Activated T-helper 17 cell treated with anti-CD3 and anti-CD28 coated beads, Interleukin-2, amount 50 U/mL, for 72 hours (primary cell): ENCODE measurements around the gene IFITM2. TPM values are rescaled to one million over a fixed set of nuclear protein-coding genes. Genes with fewer than 3 reads are reported as not detected.

Experiments used
- ATAC-seq: fragments of 150-1000 bp; cut with Tn5 transposase; replicated peaks from 2 replicates; pipeline ENCODE4 v1.10.0; 2021; ENCODE audit warnings: mild to moderate bottlenecking, moderate library complexity
- H3K27ac Mint-ChIP-seq: one replicate; pipeline ENCODE4 v1.8.0; 2022; ENCODE audit warnings: mixed read lengths
- H3K27me3 Mint-ChIP-seq: one replicate; pipeline ENCODE4 v1.8.0; 2022; ENCODE audit warnings: mixed read lengths
- H3K36me3 Mint-ChIP-seq: one replicate; pipeline ENCODE4 v1.8.0; 2022; ENCODE audit warnings: low read depth, mild to moderate bottlenecking, mixed read lengths
- H3K4me1 Mint-ChIP-seq: one replicate; pipeline ENCODE4 v1.8.0; 2022; ENCODE audit warnings: mixed read lengths
- H3K4me3 Mint-ChIP-seq: one replicate; pipeline ENCODE4 v1.8.0; 2022; ENCODE audit warnings: mild to moderate bottlenecking, mixed read lengths
- H3K9me3 Mint-ChIP-seq: one replicate; pipeline ENCODE4 v1.8.0; 2022; ENCODE audit warnings: mixed read lengths
- total RNA-seq, 2 donors: library from RNA; stranded (reverse); gene quantifications; one replicate each; pipeline ENCODE4 v1.2.3, GENCODE V29; 2022

IFITM2 gene
- total RNA-seq, 2 donors from 2014 or later = 187 to 261 TPM

- no peak for ATAC-seq
- Mint-ChIP-seq H3K4me1 (peaks cover 30% of the 10 kb centered on the region), H3K27ac (peak within 1 kb of the TSS; percentile 20), H3K36me3 (peaks cover 25% of the 10 kb centered on the region), H3K27me3 (peaks cover 5% of the 10 kb centered on the region), H3K4me3 (peak within 1 kb of the TSS; percentile 70), H3K9me3 (peaks cover 4% of the 10 kb centered on the region)
Measured at GRCh38 chr11:278001-278951, 29.3 kb upstream of the IFITM2 start, which contains the start of gene NLRP6. NLRP6 (plus strand) TSS chr11:278407; CDS start chr11:278570, 163 bp downstream.

- peaks cover 25% of the 10 kb centered on the region for H3K36me3 Mint-ChIP-seq
- peak; percentile 20 for ATAC-seq
- peaks cover 5% of the 10 kb centered on the region for H3K27me3 Mint-ChIP-seq
- H3K27ac Mint-ChIP-seq = no peak overlapping the region
- H3K4me1 Mint-ChIP-seq = peaks cover 30% of the 10 kb centered on the region
- peak overlapping the region; percentile 71 for H3K4me3 Mint-ChIP-seq
- peaks cover 4% of the 10 kb centered on the region for H3K9me3 Mint-ChIP-seq
Measured at GRCh38 chr11:279040-279965, 28.3 kb upstream of the IFITM2 start.

- H3K9me3 Mint-ChIP-seq = peaks cover 4% of the 10 kb centered on the region
- peaks cover 30% of the 10 kb centered on the region for H3K4me1 Mint-ChIP-seq
- no peak overlapping the region for H3K27ac Mint-ChIP-seq
- peaks cover 25% of the 10 kb centered on the region for H3K36me3 Mint-ChIP-seq
- peaks cover 5% of the 10 kb centered on the region for H3K27me3 Mint-ChIP-seq
- peak; percentile 57 for ATAC-seq
- peak overlapping the region; percentile 71 for H3K4me3 Mint-ChIP-seq
Measured at GRCh38 chr11:279966-280705, 27.5 kb upstream of the IFITM2 start.

GRCh38 chr11:280706-281485, 26.7 kb upstream of the IFITM2 start:
- Mint-ChIP-seq H3K36me3 (peaks cover 25% of the 10 kb centered on the region), H3K27me3 (peaks cover 5% of the 10 kb centered on the region), H3K4me3 (peak overlapping the region; percentile 71), H3K4me1 (peaks cover 31% of the 10 kb centered on the region), H3K9me3 (peaks cover 4% of the 10 kb centered on the region), H3K27ac (no peak overlapping the region)
- ATAC-seq = peak; percentile 43

GRCh38 chr11:281486-282161, 26.0 kb upstream of the IFITM2 start:
- Mint-ChIP-seq H3K27me3 (peaks cover 5% of the 10 kb centered on the region), H3K9me3 (peaks cover 4% of the 10 kb centered on the region), H3K4me3 (peak overlapping the region; percentile 71), H3K27ac (no peak overlapping the region), H3K4me1 (peaks cover 35% of the 10 kb centered on the region), H3K36me3 (peaks cover 25% of the 10 kb centered on the region)
- no peak for ATAC-seq

GRCh38 chr11:282171-282570, 25.4 kb upstream of the IFITM2 start:
- no peak overlapping the region for H3K27ac Mint-ChIP-seq
- H3K9me3 Mint-ChIP-seq = peaks cover 4% of the 10 kb centered on the region
- H3K27me3 Mint-ChIP-seq = peaks cover 5% of the 10 kb centered on the region
- peaks cover 31% of the 10 kb centered on the region for H3K36me3 Mint-ChIP-seq
- peak overlapping the region; percentile 71 for H3K4me3 Mint-ChIP-seq
- H3K4me1 Mint-ChIP-seq = peaks cover 36% of the 10 kb centered on the region
- no peak for ATAC-seq

- peaks cover 32% of the 10 kb centered on the region for H3K4me1 Mint-ChIP-seq
- H3K27ac Mint-ChIP-seq = no peak overlapping the region
Measured at GRCh38 chr11:282630-283360, 24.8 kb upstream of the IFITM2 start.

GRCh38 chr11:283405-284104, 24.1 kb upstream of the IFITM2 start:
- Mint-ChIP-seq H3K27ac (no peak overlapping the region), H3K4me3 (peak overlapping the region; percentile 71), H3K9me3 (no peaks in the 10 kb centered on the region), H3K36me3 (peaks cover 40% of the 10 kb centered on the region), H3K4me1 (peaks cover 28% of the 10 kb centered on the region), H3K27me3 (peaks cover 5% of the 10 kb centered on the region)
- ATAC-seq = no peak

More at GRCh38 chr11:282630-283360, 24.8 kb upstream of the IFITM2 start:
- no peak for ATAC-seq
- peaks cover 36% of the 10 kb centered on the region for H3K36me3 Mint-ChIP-seq
- H3K4me3 Mint-ChIP-seq = peak overlapping the region; percentile 71
- H3K27me3 Mint-ChIP-seq = peaks cover 5% of the 10 kb centered on the region
- no peaks in the 10 kb centered on the region for H3K9me3 Mint-ChIP-seq

- Mint-ChIP-seq H3K4me1 (peaks cover 25% of the 10 kb centered on the region), H3K27ac (no peak overlapping the region), H3K4me3 (no peak overlapping the region), H3K36me3 (peaks cover 36% of the 10 kb centered on the region), H3K27me3 (peaks cover 5% of the 10 kb centered on the region), H3K9me3 (no peaks in the 10 kb centered on the region)
- ATAC-seq = no peak
Measured at GRCh38 chr11:284105-285020, 23.3 kb upstream of the IFITM2 start.

GRCh38 chr11:285021-285893, 22.4 kb upstream of the IFITM2 start:
- peaks cover 25% of the 10 kb centered on the region for H3K4me1 Mint-ChIP-seq
- ATAC-seq = no peak
- H3K9me3 Mint-ChIP-seq = no peaks in the 10 kb centered on the region
- H3K27ac Mint-ChIP-seq = no peak overlapping the region
- peaks cover 5% of the 10 kb centered on the region for H3K27me3 Mint-ChIP-seq
- H3K36me3 Mint-ChIP-seq = peaks cover 44% of the 10 kb centered on the region
- no peak overlapping the region for H3K4me3 Mint-ChIP-seq
